HG03469 (cell line): ENCODE data around the gene NKAPD1.

Experiments used
- ATAC-seq: cut with Tn5 transposase; IDR thresholded peaks from one replicate; pipeline ENCODE4 v1.9.1; 2021; ENCODE audit warnings: mild to moderate bottlenecking, moderate library complexity, moderate number of reproducible peaks; ENCODE audit not compliant: unreplicated experiment

The NKAPD1 gene

GRCh38 chr11:112134473-112134872 is 60.4 kb downstream of the NKAPD1 start:
- no peak for ATAC-seq
